MCF 10A (cell line): ENCODE results near the gene BANP. TPM values are rescaled to one million over a fixed set of nuclear protein-coding genes. Genes with fewer than 3 reads are reported as not detected.
"Not testable (repeated sequence)": the region's sequence is repeated elsewhere in the genome, so short reads cannot be mapped to it uniquely, and the experiment has no call there.

Source experiments
- BruUV-seq: library from RNA; stranded (reverse); fragments of 400-500 nt; replicated peaks from 2 replicates; lab custom pipeline; 2021; lab: Mats Ljungman, UMichigan
- CTCF ChIA-PET: fragments of 300-600 bp; sonication (Branson Sonifier 250); formaldehyde crosslinking; extraction: SDS; loops from one replicate; lab custom pipeline; 2021; ENCODE audit warnings: antibody characterized with exemption, inconsistent platforms; lab: Yijun Ruan, JAX
- POLR2A ChIA-PET: fragments of 300-600, 350-650 bp; sonication (Branson Sonifier 250); formaldehyde crosslinking; extraction: SDS; loops from one replicate; lab custom pipeline; 2020; ENCODE audit warnings: antibody characterized with exemption, inconsistent platforms; lab: Yijun Ruan, JAX
- DNase-seq: peaks from one replicate; pipeline ENCODE4 v3.0.0-alpha.2; 2018; ENCODE audit not compliant: unreplicated experiment
- H3K27ac Mint-ChIP-seq: one replicate; pipeline ENCODE4 v1.8.0; 2022; ENCODE audit warnings: mild to moderate bottlenecking, low read depth, mixed read lengths; ENCODE audit not compliant: unreplicated experiment
- H3K27me3 Mint-ChIP-seq: one replicate; pipeline ENCODE4 v1.8.0; 2022; ENCODE audit warnings: mixed read lengths; ENCODE audit not compliant: insufficient read depth, unreplicated experiment
- H3K36me3 Mint-ChIP-seq: one replicate; pipeline ENCODE4 v1.8.0; 2022; ENCODE audit warnings: mild to moderate bottlenecking, moderate library complexity, mixed read lengths; ENCODE audit not compliant: insufficient read depth, unreplicated experiment
- H3K4me1 Mint-ChIP-seq: one replicate; pipeline ENCODE4 v1.8.0; 2022; ENCODE audit warnings: mixed read lengths; ENCODE audit not compliant: insufficient read depth, unreplicated experiment
- H3K4me3 Mint-ChIP-seq: one replicate; pipeline ENCODE4 v1.8.0; 2022; ENCODE audit warnings: mild to moderate bottlenecking, moderate library complexity, mixed read lengths; ENCODE audit not compliant: unreplicated experiment
- H3K9me3 Mint-ChIP-seq: one replicate; pipeline ENCODE4 v1.8.0; 2022; ENCODE audit warnings: mixed read lengths; ENCODE audit not compliant: unreplicated experiment
- intact Hi-C: fragments of 100-400 bp; cut with micrococcal nuclease; formaldehyde crosslinking; loops from 2 replicates; pipeline ENCODE4 v1.14.1; 2022
- total RNA-seq: library from RNA; stranded (reverse); gene quantifications from 2 replicates; pipeline ENCODE4 v1.2.3, GENCODE V29; 2022
- TF ChIP-seq, protein P1 (sequence below): fragments of 200-600 bp; IDR thresholded peaks from one replicate; pipeline ENCODE4 v1.8.0; 2022; ENCODE audit warnings: antibody characterized with exemption, mild to moderate bottlenecking; ENCODE audit not compliant: unreplicated experiment

Gene BANP
- total RNA-seq, 1 experiment from 2014 or later: 38.2 TPM

DNA sequence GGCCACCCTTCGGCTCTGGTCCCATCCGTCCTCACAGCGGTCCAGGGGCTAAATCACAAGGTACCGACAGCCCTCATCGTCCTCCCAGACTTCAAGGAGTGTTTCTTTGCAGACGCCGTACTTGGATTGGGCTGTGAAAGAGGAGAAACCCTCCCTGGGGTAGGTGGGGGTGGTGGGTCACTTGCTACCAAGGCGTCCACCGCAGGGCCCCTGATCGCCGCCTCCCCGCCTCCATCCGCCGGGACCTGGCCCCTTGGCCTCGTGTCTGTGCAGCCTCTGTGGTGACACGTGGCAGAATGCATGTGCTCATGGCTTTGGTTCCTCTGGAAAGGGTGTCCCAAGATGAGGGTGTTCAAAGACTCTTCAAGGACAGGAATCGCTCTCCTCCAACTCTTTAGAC lies 151.4 kb downstream of the BANP start:
- intact Hi-C loops: no loop called here
- Mint-ChIP-seq H3K9me3 (peaks cover 6% of the 10 kb centered on the region), H3K4me3 (no peak overlapping the region), H3K36me3 (no peaks in the 10 kb centered on the region), H3K4me1 (peaks cover 9% of the 10 kb centered on the region), H3K27me3 (peaks cover 40% of the 10 kb centered on the region), H3K27ac (no peak overlapping the region)
- no peak for DNase-seq
- TF ChIP-seq, protein P1, sequence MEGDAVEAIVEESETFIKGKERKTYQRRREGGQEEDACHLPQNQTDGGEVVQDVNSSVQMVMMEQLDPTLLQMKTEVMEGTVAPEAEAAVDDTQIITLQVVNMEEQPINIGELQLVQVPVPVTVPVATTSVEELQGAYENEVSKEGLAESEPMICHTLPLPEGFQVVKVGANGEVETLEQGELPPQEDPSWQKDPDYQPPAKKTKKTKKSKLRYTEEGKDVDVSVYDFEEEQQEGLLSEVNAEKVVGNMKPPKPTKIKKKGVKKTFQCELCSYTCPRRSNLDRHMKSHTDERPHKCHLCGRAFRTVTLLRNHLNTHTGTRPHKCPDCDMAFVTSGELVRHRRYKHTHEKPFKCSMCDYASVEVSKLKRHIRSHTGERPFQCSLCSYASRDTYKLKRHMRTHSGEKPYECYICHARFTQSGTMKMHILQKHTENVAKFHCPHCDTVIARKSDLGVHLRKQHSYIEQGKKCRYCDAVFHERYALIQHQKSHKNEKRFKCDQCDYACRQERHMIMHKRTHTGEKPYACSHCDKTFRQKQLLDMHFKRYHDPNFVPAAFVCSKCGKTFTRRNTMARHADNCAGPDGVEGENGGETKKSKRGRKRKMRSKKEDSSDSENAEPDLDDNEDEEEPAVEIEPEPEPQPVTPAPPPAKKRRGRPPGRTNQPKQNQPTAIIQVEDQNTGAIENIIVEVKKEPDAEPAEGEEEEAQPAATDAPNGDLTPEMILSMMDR: no peak
- POLR2A ChIA-PET: no interaction called here
- CTCF ChIA-PET: no interaction called here
- no TSS peak for BruUV-seq

DNA sequence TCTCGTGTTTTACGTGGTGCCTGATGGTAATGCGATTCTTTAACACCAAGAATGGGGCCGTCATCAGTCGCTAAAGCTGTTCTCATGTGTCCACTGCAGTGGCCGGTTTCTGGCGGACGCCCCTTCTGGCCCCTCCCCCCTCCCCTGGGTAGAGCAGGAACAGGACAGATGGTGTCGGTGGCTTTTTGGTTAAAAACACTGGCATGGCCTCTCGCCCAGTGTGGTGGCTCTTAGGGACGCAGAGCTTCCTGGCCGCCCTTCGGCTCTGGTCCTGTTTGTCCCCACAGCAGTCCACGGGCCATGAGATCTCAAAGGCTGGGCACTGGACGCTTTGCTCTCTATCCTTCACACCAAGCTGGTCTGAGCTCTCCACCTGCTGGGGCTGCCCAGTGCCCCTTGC lies 151.8 kb downstream of the BANP start:
- TF ChIP-seq, protein P1: no peak
- peaks cover 4% of the 10 kb centered on the region for H3K9me3 Mint-ChIP-seq
- H3K4me3 Mint-ChIP-seq: no peak overlapping the region
- H3K27me3 Mint-ChIP-seq: peaks cover 43% of the 10 kb centered on the region
- no peak overlapping the region for H3K27ac Mint-ChIP-seq
- no peaks in the 10 kb centered on the region for H3K36me3 Mint-ChIP-seq
- POLR2A ChIA-PET: no interaction called here
- BruUV-seq: no TSS peak
- peaks cover 9% of the 10 kb centered on the region for H3K4me1 Mint-ChIP-seq
- intact Hi-C loops: no loop called here
- CTCF ChIA-PET: no interaction called here
- no peak for DNase-seq

DNA sequence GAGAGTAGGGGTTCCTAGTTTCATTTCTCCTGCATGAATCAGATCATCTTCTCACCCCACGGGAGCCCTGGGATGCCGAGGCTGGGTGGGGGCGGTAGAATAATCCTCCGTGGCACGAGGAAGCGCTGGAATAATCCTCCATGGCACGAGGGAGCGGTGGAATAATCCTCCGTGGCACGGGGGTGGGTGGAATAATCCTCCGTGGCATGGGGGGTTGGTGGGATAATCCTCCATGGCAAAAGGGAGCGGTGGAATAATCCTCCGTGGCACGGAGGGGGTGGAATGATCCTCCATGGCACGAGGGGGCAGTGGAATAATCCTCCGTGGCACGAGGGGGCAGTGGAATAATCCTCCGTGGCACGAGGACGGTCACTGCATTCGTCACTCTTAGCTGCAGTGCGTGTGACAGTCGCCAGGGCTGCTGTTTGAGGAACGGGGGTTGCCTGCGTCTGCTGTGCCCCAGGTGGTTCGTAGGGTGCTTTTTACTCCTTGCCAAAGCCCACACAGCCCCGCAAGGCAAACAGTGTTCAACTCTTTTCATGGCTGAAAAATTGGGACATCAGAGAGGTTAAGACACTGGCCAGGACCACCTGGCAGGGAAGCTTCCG lies 152.5 kb downstream of the BANP start:
- no peak for DNase-seq
- H3K27ac Mint-ChIP-seq: no peak overlapping the region
- no peaks in the 10 kb centered on the region for H3K9me3 Mint-ChIP-seq
- ChIA-PET POLR2A (no interaction called here), CTCF (no interaction called here)
- H3K4me3 Mint-ChIP-seq: no peak overlapping the region
- H3K27me3 Mint-ChIP-seq: peaks cover 36% of the 10 kb centered on the region
- BruUV-seq: no TSS peak
- H3K36me3 Mint-ChIP-seq: no peaks in the 10 kb centered on the region
- TF ChIP-seq, protein P1: no peak
- peaks cover 9% of the 10 kb centered on the region for H3K4me1 Mint-ChIP-seq
- intact Hi-C loops: no loop called here

DNA sequence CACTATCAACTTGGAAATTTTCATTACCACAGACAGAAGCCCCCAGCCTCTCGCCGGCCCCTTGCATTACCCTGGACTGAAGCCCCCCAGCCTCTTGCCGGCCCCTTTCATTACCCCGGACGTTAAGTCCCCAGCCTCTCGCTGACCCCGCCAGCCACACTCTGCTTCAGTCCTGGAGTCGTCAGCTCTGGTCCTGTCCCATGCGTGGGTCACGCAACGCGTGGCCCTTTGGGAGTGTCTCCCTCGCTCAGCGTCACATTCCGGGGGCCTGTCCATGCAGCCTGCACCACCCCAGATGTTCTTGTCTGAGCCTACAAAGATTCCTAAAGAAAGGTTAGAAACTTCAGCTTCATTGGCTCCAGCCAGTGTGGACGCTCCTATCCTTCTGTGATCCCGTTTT lies 153.1 kb downstream of the BANP start:
- H3K9me3 Mint-ChIP-seq, H3K4me3 Mint-ChIP-seq, BruUV-seq, H3K36me3 Mint-ChIP-seq, intact Hi-C loops, H3K27ac Mint-ChIP-seq, POLR2A ChIA-PET, DNase-seq, CTCF ChIA-PET, H3K4me1 Mint-ChIP-seq: not testable (repeated sequence)
- peaks cover 29% of the 10 kb centered on the region for H3K27me3 Mint-ChIP-seq

DNA sequence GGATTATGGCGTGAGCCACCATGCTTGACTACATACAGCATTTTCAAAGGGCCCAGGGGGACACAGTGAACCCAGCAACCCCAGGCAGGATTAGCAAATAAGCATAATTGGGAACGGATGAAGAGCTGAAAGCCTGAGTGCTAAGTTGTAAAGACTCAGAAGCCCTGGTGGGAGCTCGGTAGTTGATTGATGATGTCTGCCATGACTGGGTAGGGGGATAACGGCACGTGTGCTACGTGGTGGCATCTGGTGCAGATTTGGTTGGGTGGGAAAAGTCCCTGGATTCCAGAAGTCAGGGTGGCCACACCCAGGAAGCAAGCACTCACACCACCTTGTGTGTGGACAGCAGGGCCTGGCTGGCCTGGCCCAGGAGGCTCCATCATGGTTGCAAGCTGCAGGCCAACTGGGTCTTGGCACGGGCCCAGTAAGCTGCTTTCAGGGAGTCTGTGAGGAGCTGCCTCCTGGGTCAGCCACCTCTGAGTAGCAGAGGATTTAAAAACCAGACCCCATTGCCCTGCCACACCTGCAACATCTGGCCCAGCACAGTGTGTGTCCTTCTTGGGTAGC lies 154.4 kb downstream of the BANP start:
- DNase-seq, intact Hi-C loops, H3K27ac Mint-ChIP-seq, H3K36me3 Mint-ChIP-seq, POLR2A ChIA-PET, H3K4me1 Mint-ChIP-seq, H3K9me3 Mint-ChIP-seq, BruUV-seq, H3K4me3 Mint-ChIP-seq, CTCF ChIA-PET: not testable (repeated sequence)
- H3K27me3 Mint-ChIP-seq: peaks cover 16% of the 10 kb centered on the region

DNA sequence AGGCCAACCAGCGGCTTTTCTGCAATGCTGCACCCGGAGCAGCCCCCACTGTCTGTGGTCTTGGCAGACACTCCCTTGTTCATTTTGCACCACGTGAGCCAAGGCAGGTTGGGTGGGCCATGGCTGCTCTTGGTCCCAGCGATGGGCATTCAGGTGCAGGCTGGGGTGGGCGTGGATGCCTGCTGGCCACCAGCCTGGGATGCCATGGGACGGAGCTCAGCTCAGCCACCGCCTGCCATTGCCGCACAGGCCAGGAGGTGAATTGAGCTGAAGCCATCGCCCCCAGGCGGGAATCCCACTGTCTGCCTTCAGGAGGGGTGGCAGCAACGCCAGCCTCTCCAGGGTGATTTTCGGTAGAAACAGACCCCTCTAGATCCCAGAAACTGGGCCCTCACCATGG lies 155.3 kb downstream of the BANP start:
- H3K27ac Mint-ChIP-seq, BruUV-seq, H3K9me3 Mint-ChIP-seq, H3K4me1 Mint-ChIP-seq, POLR2A ChIA-PET, DNase-seq, H3K4me3 Mint-ChIP-seq, CTCF ChIA-PET, H3K36me3 Mint-ChIP-seq, intact Hi-C loops: not testable (repeated sequence)
- peaks cover 12% of the 10 kb centered on the region for H3K27me3 Mint-ChIP-seq
